GM21723 (cell line): Measurements from ENCODE around the gene ZNF710.
"Not testable (repeated sequence)": the region's sequence is repeated elsewhere in the genome, so short reads cannot be mapped to it uniquely, and the experiment has no call there.

Source experiments
- ATAC-seq: cut with Tn5 transposase; IDR thresholded peaks from one replicate; pipeline ENCODE4 v1.9.1; 2021; ENCODE audit warnings: mild to moderate bottlenecking, moderate library complexity; ENCODE audit not compliant: unreplicated experiment

ZNF710 gene

DNA sequence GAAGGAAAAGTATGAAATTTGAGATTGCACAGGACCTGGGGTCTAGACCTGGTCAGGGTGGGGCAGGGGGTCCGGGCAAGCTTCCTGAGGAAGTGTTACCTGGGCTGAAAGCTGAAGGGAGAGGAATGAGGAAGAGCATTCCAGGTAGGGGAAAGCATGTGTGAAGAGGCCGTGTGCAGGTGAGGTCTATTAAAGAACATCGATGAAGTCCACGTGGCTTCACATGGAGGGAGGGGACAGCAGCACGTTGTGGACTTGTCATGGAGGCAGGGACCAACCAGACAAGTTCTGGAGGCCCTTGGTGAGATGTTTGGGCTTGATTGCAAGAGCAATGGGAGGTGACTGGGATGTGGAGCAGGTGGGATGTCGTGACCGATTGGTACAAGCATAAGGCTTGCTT lies 54.1 kb downstream of the ZNF710 start:
- ATAC-seq, result no peak

GRCh38 chr15:90056529-90056928 lies 55.4 kb downstream of the ZNF710 start:
- ATAC-seq, result no peak

GRCh38 chr15:90058308-90058707 lies 57.2 kb downstream of the ZNF710 start:
- ATAC-seq, result peak; percentile 33

GRCh38 chr15:90058775-90059174 lies 57.7 kb downstream of the ZNF710 start:
- ATAC-seq, result no peak

DNA sequence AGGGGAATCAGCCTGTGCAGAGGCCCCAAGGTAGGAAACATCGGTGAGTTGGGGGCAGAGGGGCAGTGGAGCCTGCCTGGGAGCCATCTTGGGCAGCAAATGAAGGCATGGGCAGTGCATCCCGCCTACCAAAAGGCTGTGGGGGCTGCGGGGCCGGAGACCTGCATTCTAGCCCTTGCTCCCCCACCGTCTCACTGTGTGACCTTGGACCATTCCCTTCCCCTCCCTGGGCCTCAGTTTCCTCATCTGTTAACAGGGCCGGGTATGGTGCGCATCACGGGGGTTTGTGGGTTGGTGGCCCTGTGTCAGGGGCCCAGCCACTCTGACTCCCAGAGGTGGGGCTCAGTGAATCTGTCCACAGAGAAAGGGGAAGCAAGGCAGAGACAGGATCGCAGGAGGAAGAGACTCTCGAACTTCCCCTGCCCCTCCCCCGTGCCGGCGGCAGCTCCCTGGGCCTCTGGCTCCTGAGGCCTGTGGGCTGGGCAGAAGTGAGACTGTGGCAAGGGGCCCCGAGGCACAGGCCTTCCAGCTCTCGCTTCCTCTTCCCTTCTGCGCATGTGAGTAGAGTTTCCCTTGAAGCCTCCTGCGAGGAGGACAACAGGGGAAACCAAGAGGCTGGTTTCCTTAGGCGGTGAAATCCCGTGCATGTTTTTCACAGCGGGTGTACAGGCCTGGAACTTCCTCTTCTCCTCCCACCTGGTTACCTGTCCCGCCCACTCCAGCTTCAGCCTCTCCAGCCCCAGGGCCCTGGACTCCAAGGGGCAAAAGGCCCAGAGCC lies 58.3 kb downstream of the ZNF710 start:
- ATAC-seq, result peak; percentile 87

- ATAC-seq, result no peak
These were observed 59.7 kb downstream of the ZNF710 start for GRCh38 chr15:90060797-90061196.

GRCh38 chr15:90062023-90062442 lies 60.9 kb downstream of the ZNF710 start:
- ATAC-seq, result no peak

- no peak for ATAC-seq
These were observed 61.4 kb downstream of the ZNF710 start for GRCh38 chr15:90062462-90062932.

GRCh38 chr15:90062973-90063769 lies 62.0 kb downstream of the ZNF710 start:
- no peak for ATAC-seq

- no peak for ATAC-seq
These were observed 62.7 kb downstream of the ZNF710 start for GRCh38 chr15:90063770-90064247.

GRCh38 chr15:90064911-90065681 lies 64.0 kb downstream of the ZNF710 start:
- ATAC-seq, result no peak

DNA sequence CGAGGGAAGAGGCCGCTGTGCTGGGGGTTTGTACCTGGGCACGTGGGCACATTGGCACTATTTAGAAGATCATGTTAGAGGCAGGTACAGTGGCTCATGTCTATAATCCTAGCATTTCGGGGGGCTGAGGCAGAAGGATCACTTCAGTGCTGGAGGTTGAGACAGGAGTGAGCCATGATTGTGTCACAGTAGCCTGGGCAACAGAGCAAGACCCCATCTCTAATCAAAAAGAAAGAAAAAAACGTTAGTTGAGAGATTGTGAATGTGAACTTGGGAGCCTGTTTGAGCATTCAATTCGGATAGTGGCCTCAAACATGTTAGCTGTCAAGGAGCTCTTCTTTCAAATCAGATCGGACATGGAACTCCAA lies 64.5 kb downstream of the ZNF710 start:
- ATAC-seq, result no peak

DNA sequence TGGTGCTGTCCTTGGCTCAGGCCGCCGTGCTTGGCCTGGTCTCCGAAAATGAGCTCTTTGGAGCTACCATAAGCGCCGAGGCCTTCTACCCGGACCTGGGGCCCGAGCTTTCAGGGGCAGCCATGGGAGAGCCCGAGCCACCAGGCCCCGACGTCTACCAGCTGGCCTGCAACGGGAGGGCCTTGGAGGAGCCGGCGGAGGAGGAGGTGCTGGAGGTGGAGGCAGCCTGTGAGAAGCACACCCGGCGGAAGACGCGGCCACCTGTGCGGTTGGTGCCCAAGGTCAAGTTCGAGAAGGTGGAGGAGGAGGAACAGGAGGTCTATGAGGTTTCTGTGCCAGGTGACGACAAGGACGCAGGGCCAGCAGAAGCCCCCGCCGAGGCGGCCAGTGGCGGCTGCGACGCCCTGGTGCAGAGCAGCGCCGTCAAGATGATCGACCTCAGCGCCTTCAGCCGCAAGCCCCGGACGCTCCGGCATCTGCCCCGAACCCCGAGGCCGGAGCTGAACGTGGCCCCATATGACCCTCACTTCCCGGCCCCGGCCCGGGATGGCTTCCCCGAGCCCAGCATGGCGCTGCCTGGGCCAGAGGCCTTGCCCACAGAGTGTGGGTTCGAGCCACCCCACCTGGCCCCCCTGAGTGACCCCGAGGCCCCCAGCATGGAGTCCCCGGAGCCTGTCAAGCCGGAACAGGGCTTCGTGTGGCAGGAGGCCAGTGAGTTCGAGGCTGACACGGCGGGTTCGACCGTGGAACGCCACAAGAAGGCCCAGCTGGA lies 66.2 kb downstream of the ZNF710 start:
- no peak for ATAC-seq

- no peak for ATAC-seq
These were observed 67.0 kb downstream of the ZNF710 start for GRCh38 chr15:90067953-90068606.

GRCh38 chr15:90070623-90071022 lies 69.5 kb downstream of the ZNF710 start:
- ATAC-seq, result not testable (repeated sequence)

- ATAC-seq, result peak; percentile 63
These were observed 70.2 kb downstream of the ZNF710 start for GRCh38 chr15:90071220-90071807.

DNA sequence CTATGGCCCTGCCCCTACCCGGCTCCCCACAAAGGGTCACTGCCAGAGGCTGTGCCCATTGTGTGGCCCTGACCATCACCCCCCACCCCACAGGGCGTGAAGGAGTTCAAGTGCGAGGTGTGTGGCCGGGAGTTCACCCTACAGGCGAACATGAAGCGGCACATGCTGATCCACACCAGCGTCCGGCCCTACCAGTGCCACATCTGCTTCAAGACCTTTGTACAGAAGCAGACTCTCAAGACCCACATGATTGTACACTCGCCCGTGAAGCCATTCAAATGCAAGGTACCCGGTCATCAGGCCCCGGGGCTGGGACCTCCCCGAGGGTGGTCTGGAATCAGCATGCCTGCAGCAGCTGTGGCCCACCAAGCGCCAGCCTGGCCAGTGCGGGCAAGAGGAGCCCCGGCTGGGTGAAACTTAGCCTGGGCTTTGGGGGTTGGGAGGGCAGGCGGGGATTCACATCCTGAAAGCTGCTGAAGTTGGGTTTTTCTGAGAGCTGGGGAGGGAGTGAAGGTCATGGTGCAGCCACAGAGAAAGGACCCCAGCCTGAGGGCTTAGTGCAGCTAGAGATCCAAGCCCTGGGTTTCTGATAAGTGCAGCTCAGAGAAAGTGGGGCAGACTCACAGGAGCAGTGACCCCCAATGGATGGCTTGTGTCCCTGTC lies 72.0 kb downstream of the ZNF710 start:
- ATAC-seq, result no peak

GRCh38 chr15:90074023-90074422 lies 72.9 kb downstream of the ZNF710 start:
- no peak for ATAC-seq

- no peak for ATAC-seq
These were observed 73.8 kb downstream of the ZNF710 start for GRCh38 chr15:90074916-90075315.
